Left hindlimb (tissue), 1 donor: Measurements from ENCODE around the gene ATP2B2.

Source experiments
- DNase-seq: peaks from one replicate; pipeline ENCODE4 v3.0.0-alpha.2; 2018

The ATP2B2 gene

DNA sequence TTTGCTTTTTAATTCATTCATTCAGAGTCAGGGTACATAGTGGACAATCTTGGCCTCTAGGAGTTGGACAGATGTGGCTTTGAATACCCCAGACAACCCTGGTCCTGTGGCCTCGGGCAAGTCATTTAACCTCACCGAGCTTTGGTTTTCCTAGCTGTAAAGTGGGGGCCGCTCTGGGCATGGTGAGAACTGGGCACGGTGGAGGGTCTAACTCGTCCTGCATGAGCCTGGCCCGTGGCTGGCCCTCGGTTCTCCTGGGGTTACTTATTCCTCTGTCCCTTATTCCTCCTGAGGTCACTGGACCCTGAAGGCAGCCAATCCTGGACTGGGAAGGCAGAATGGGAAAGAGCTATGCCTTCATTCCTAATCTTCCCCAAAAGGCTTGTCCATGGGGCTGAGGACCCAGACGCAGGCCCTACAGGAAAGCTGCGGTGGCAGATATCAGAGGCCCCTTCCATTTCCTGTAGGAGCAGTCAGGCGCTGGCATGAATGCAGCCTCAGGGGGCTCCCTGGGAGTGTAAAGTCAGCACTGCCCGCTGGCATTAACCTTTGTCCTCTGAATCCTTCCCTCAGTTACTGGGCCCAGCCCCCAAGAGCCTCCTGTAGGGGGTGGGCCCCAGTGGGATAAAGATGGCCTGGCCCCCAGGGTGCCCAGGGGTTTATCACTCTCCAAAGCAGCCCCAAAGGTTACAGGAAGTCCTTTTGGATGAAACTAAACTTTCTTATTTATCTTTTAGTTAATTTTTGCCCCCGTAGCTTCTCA lies 166.6 kb downstream of the ATP2B2 start:
- DNase-seq = no peak

DNA sequence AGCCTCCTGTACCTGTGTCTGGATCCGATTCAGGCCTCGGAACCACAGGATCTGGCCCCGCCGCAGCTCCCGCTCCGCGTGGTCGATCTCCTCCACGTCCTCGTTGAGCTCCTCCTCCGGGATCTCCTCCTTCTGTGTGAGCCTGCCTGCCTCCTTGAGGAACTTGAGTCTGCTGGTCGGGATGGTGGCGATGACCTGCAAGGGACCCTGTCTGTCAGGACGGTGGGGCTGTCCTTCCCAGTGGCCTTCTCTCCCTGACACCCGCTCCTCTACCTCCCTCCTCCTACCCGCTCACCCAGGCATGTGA lies 167.3 kb downstream of the ATP2B2 start:
- no peak for DNase-seq

DNA sequence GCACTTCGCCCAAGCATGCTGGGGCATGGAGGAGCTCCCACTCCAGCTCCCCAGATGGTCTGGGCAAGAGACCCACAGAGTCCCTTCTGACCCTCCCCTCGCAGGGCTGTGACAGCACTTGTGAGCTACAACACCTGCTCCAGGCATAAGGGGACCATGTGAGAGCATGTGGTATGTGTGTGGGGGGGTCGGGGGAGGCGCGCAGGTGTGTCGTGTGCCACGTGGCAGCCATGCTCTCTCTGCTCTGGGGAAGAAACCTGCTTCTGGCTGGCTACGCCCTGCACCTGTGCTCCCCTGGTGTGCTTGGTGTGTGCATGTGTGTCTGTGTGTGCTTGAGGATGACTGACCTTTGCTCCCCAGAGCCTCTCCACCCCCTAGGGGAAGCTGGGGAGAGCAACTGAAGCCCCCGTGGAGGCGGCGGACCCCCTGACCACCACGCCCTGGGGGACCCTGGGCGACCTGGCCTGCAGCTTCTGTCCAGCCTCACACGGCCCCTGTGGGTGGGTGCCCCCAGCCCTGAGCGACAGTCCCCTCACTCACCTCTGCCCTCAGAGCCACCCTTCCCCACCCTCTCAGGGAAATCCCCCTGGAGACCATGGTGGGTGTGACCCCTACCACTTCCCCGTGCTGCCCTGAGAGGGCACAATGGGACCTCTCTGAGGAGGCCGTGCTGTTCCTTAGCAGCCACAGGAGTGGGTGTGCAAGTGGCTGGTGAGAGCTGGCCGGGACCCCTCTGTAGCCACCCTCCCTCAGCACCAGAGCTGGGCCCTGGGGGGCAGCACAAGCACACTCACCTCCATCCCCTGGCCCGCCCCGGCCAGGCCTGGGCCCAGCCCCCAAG lies 167.8 kb downstream of the ATP2B2 start:
- no peak for DNase-seq

DNA sequence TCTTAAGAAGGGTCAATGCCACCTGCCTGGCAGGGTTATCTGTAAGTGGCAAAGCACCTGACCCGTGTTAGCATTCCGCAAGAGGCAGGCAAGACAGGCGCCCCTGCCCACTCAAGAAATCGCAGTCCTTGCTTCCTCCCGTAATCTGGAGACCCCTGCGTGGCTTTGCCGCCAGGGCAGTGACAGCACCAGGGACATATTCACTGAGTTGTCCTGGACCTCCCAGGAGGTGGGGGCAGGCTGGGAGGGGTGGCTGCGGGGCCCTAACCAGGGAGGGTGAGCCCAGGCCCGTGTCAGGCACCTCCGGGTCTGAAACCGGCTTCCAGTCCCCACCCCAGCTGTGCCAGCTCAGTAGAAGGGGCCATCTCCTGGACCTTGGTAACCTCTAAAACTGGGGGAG lies 168.6 kb downstream of the ATP2B2 start:
- no peak for DNase-seq

DNA sequence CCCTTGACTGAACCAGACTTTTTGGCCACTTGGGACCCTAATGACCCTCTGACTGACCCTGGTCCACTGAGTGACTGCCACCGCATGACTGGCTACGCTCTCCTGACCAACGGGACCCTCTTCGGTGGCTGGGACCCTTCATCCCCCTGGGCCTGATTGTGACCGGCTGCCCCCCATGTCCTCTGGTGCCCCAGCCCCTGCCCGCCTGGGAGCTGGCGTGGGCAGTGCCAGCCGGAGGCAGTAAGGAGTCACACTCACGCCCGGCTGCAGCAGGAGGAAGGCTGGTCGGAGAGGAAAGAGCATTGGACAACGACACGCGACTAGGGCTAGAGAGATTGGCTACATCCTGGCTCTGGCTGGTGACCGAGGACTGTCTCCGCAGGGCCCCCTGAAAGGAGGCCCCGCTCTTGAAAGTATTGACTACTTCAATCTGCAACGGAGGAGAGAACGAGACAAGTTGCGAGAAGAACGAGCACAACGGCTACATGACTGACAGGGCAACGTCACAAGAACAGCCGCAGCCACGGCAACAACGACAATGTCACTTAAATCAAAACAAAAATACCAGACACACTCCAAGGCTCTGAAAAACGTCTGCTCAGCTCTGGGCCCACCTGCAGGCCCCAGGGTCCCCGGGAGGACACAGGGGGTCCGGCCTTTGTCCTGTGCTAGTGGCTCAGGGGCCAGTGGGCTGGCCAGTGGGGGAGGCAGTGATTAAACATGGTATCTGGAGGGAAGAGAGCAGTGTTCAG lies 169.3 kb downstream of the ATP2B2 start:
- DNase-seq = no peak

DNA sequence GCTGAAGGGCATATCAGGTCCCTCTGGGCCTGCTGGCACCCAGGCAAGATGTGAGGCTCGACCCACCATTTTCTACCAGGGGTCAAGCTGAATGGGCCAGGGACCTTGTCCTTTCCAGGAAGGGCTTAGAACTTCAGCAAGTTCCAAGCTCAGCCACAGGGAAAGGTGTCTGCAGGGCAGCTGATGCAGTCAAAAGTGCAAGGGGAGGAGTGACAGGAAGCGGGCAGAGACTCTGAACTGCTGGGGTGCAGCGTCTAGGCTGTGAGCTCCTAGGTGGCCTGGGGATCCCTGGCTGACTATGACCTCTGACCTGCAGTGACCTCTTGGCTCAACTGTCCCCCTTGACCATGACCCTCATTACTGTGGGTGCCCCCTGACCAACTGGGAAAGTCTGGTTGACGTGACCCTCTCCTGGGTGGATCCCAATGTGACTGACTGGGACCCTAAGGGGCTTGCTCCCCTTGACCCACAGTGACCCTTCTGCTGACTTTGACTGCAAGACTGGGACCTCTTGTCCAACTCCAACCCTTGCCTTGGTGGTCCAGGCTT lies 170.1 kb downstream of the ATP2B2 start:
- DNase-seq = no peak

DNA sequence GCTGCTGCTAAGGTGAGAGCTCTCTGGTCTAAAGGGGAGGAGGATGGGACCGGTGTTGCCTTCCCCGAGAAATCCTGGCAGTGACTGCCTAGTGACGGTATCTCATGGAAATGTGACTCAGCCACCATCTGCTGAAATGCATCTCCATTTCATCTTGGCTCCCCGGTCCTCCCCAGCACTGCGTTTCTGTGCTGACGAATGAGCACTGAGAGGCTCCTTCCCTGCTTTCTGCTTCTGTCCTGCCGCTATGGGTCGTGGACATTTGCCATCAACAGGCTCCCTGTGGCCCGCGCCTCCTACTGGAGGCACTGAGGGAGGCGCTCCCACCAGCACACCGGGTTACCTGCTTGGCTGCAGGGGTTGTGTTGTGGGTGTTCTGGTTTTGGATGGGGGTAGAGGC lies 170.9 kb downstream of the ATP2B2 start:
- no peak for DNase-seq

DNA sequence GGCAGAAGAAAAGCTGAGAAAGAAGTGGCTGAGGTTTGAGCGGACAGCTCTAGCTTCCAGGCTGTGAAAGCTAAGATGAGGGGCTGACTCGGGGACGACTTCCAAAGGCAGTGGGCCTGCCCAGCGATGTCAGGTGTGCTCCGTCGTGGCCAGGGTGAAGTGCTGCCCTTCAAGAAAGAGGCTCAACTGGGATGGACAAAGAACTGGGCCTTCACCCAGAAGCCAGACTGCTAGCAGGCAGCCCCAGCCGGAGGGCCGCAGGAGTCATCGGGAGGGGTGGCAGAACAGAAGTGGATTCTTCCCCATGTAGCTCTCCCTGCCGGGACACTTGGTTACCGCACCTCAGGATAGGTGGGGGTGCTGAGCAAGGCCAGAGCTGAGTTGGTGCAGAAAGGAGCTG lies 171.3 kb downstream of the ATP2B2 start:
- no peak for DNase-seq

DNA sequence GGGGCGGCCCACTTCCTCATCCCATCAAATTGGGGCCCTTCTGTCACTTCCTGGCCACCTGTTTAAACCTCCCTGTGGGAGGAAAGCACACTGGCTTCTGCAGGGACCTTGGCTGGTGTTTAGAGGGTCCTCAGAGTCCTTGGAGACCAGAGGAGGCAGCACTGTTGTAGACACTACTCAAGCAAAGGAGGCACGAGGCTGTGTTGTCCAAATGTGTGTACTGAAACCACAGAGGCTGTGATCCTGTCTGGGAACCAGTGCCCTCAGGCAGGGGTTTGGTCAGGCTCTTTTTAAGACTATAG lies 172.1 kb downstream of the ATP2B2 start:
- DNase-seq = no peak

DNA sequence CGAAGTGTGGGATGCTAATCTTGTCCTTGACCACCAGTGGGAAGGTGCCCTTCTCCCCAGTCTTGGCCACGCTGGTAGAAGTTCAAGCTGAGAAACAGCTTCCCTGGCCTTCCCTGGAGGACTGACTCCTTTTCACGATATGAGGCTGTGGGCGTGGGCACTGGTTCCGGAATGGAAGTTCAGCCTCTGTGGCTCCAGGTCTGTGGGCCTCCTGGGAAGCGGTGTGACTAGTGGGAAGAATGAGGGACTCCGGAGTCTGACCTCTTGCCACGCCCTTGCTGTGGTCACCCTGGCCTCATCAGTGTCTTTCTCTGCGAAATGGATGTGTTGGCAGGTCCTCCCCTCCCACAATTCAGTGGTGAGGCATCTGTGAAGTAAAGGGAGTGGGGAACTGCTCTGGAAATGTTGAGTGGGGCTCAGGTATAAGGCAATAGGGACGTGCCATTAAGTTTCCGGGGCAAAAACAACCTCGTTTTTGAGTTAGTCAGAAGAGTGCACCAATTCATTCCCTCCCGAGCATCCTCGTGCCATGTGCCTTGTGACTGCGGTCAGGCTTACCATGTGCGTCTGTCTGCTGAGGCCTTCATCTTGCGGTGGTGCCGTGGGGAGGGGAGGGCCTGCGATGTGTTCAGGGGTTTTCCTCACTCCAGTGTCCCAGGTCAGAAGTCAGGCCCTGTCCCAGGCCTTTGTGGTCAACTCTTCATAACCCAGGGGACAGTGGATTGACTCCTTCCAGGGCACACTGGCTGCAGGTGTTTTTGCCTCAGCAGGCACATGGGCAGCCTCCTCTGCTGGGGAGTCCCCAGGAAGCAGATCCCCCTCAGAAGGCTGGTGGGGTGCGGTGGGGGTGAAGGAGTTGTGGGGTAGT lies 172.7 kb downstream of the ATP2B2 start:
- no peak for DNase-seq

DNA sequence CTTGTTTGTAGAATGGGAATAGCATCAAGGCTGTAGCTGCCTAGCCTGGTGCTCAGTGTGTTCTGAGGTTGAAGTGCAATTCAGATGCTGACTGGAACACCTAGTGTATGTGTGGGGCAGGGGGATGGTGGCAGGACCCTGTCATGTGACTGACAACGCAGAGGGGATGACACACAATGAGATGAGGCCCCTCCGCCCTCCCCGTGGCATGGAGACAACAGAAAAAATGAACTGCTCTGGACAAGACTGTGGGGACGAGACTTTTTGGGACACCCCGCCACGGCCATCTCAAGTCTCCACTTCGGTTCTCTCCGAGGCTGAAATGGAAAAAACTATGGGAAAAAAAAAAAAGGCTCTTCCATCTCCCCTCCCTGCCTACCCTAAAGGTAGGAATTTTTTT lies 174.1 kb downstream of the ATP2B2 start:
- DNase-seq = no peak

DNA sequence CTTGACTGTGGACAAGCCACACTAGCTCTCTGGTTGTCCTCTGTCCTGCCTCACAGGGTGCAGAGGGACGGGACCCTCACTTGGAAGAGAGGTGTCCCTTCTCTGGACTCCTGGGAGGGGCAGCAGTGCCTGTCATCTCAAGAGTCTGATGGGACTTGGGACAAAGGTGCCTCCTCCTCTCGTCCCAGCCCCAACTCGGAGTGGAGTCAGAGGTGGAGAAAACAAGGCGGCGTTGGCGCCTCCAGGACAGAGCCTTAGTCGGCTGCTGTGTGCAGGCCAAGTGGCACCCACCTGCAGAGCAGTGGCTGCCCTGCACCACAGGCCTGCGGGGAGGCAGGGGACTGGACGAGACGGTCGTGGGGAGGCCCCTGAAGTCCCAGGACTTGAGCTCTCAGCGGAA lies 175.1 kb downstream of the ATP2B2 start:
- DNase-seq = no peak

DNA sequence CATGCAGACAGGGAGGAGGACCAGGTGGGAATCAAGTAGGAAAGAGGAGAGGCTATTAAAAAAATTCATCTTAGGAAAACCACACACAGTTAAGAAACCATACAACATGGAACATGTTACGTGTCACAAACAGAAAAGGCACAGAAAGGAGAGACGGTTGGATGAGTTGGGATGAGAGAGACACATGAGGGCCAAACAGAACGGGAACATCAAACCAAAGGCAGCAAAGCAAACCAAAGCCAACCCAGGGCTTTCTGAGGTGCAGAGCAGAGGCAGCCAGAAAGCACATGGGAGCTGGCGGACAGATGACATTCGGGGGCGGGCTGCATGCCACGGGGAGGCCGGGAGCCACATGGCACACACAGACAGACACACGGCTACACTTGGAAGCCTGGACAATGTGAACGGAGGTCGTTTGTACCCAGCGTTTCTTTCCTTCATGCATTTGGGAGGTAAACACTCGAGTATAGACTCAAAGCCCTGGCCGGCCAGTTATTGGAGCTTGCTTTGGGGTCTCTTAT lies 175.8 kb downstream of the ATP2B2 start:
- no peak for DNase-seq

DNA sequence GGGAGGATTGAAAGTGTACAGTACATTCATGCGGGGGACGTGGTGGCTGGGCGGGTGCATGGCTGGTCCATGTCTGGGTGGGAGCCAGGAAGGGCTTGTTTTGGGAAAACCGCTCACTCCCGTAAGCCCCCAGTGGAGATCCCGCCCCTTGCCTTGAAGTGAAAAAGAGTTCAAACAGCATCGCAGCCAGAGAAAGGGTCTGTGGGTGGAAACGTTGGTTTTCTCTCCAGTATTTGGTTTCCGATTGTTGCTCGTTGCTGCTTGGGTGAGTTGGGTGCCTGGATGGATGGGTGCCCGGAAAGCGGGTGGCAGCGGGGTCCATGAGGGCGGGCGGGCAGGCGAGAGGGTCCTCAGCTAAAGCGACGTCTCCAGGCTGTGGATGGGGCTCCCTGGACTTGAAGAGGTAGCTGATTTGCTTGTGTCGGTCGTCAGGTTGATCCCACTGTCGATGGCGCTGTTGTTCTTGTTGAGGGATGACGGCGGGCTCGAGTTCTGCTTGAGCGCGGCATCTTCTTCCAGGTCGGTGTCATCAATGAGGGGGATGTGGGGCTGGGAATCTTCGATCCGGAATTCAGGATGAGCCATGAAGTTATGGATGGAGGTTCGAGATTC lies 176.8 kb downstream of the ATP2B2 start:
- DNase-seq = no peak

DNA sequence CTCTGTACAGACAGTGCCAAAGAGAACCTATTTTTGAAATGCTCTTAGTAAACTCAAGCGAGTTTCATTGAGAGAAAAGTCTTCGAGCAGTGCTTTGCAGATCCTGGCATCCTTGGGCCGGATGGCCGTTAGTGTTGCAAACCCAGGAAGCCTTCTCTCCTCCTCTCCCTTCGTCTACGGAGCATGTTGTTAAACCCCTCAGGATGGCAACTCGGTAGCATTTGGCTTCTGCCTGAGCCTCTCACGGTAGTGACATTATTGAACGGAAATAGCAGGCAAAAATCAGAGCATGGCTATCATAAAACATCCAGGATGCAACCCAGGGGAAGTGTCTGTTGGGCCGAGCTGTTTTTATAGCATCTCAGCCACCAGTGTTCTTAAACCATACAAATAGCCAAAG lies 177.8 kb downstream of the ATP2B2 start:
- DNase-seq = no peak

DNA sequence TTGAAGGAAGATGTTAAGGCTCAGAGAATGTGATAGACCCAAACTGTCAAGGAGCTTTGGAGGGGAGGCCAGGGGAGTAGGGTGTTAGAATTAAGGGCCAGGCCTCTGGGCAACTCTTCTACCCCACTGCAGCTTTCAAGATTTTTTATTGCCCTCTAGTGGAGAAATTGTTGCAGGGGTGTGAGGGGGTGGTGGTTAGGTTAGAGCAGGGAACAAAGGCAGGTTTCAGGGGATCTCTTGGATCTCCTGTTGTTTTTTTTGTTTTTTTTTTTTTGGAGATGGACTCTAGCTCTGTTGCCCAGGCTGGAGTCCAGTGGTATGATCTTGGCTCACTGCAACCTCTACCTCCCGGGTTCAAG lies 183.1 kb downstream of the ATP2B2 start:
- no peak for DNase-seq

DNA sequence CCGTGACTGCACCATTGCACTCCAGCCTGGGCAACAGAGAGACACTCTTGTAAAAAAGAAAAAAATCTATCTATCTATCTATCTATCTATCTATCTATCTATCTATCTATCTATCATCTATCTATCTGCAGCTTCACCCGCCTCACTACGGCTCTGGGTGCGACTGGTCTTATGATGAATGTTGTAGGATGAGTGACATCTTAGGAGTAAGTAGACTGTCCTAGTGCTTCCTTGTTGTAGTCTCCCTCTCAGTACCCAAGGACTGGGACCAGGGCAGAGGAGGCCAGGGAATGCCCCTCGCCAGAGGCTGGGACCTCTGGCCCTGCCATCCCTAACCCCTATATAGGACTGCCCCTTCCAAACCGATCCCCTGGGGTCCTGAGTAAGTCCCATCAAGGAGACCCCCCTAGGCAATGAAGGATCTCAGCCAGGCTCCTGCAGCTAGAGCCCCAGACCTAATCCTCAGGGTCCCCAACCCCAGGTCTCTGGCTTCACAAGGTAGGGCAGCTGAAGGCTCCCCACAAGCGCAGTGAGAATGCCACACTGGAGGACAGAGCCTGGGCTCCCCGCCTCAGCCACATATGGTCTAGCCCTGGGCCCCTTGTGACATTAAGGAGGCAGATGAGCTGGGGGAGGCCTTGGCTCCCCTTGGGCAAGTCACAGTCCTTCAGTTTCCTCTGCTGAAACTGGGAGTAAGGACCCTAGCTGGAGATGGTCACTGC lies 183.6 kb downstream of the ATP2B2 start:
- no peak for DNase-seq

DNA sequence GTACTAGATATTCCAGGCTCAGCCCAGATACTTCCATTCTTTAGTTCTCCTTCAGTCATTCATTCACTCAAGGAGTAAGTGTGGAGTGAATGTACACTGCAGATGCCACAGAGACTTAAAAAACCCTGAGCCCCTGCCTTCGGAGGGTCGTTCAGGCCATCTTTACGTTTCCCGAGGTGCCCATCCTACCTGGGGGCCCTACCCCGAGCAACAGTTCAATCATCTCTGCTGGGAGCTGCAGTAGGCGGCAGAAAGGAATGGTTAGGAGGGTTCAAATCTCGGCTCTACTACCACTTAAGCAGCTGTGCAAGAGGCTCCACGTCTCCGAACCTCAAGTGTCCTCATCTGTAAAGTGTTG lies 185.1 kb downstream of the ATP2B2 start:
- DNase-seq = no peak

DNA sequence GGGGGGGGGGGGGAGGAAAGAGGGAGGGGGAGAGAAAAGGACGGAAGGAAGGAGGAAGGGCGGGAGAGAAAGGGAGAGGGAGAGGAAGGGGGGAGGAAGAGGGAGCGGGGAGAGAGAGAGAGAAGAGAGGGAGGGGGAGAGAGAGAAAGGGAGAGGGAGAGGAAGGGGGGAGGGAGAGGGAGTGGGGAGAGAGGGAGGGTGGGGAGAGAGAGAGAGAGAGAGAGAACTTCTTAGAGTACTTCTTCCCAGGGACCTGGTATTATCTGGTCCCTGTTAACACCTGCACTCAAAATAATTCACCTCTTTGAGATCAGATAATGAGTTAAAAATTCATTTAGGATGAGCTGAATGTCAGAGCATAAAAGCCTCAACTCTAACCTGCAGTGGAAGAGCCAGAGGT lies 185.6 kb downstream of the ATP2B2 start:
- DNase-seq = no peak

DNA sequence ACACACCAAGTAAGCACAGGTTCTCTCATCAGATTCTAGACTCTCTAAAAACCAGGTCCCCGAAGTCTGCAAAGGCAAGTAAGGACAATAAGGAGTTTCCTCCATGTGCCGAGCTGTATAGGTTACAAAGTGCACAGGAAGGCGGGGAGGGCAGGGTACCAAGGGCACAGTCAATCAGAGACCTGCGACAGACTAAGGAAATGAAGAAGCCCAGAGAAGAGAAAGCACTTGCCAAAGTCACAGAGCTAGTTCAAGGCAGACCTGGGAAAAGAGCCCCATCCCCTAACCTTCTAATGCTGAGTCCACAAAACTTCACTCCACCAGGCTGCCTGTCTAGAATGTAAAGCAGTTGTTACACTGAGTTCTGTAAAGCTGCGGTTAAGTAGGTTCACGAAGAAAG lies 186.1 kb downstream of the ATP2B2 start:
- DNase-seq = no peak

DNA sequence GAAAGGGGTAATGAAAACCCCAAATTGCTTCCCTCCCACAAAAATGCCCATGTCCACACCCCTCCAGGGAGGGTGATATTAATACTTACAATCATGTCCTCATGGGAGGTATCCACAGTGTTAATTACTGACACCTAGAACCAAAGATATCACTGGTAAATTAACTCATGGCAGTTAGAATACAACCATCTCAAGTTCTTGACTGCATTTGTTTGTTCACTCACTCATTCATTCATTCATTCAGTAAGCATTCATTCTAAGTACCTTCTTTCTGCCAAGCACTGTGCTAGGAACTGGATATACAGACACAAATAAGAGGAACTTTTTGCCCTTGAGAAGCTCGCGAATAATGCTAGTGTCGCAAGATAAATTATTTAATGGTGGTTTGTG lies 187.4 kb downstream of the ATP2B2 start:
- DNase-seq = no peak
